Activated CD4-positive, alpha-beta T cell treated with anti-CD3 and anti-CD28 coated beads for 36 hours (primary cell): Measurements from ENCODE around the gene SP140. TPM values are rescaled to one million over a fixed set of nuclear protein-coding genes. Genes with fewer than 3 reads are reported as not detected.
"Not testable (repeated sequence)": the region's sequence is repeated elsewhere in the genome, so short reads cannot be mapped to it uniquely, and the experiment has no call there.

Source experiments
- ATAC-seq: fragments of 200-7000 bp; cut with Tn5 transposase; one replicate; pipeline ENCODE4 v1.10.0; 2021; ENCODE audit warnings: mild to moderate bottlenecking, moderate library complexity
- CTCF ChIA-PET: fragments of 350-600 bp; sonication (Branson Sonifier 250); formaldehyde crosslinking; loops from one replicate; lab custom pipeline; 2021; ENCODE audit warnings: antibody characterized with exemption; lab: Charles Lee
- POLR2A ChIA-PET: fragments of 350-600 bp; sonication (Branson Sonifier 250); formaldehyde crosslinking; loops from one replicate; lab custom pipeline; 2021; ENCODE audit warnings: antibody characterized with exemption, inconsistent platforms; lab: Charles Lee
- DNase-seq: peaks from one replicate; pipeline ENCODE4 v3.0.0-alpha.2; 2020
- H3K27ac Mint-ChIP-seq: one replicate; pipeline ENCODE4 v1.8.0; 2021; ENCODE audit warnings: mixed read lengths
- H3K27me3 Mint-ChIP-seq: one replicate; pipeline ENCODE4 v1.8.0; 2021; ENCODE audit warnings: mixed read lengths
- H3K36me3 Mint-ChIP-seq: one replicate; pipeline ENCODE4 v1.8.0; 2021; ENCODE audit warnings: low read depth, mixed read lengths
- H3K4me1 Mint-ChIP-seq: one replicate; pipeline ENCODE4 v1.8.0; 2021; ENCODE audit warnings: mixed read lengths
- H3K4me3 Mint-ChIP-seq: one replicate; pipeline ENCODE4 v1.8.0; 2021; ENCODE audit warnings: mild to moderate bottlenecking, moderate library complexity, mixed read lengths
- H3K9me3 Mint-ChIP-seq: one replicate; pipeline ENCODE4 v1.8.0; 2021; ENCODE audit warnings: low read depth, mixed read lengths
- intact Hi-C, 2 experiments: fragments of 100-400 bp; cut with DNase I in 1 of 2; cut with micrococcal nuclease in 1 of 2; formaldehyde crosslinking; loops; one replicate each; pipeline versions ENCODE4 v1.14.2 to v1.15.1; 2022 to 2024; cut with DNase I, micrococcal nuclease
- total RNA-seq, 2 experiments: library from RNA; stranded (reverse); gene quantifications; one replicate each; pipeline ENCODE4 v1.2.3, GENCODE V29; 2021

The SP140 gene
- total RNA-seq, 2 experiments from 2014 or later = 71.3 to 84.2 TPM

DNA sequence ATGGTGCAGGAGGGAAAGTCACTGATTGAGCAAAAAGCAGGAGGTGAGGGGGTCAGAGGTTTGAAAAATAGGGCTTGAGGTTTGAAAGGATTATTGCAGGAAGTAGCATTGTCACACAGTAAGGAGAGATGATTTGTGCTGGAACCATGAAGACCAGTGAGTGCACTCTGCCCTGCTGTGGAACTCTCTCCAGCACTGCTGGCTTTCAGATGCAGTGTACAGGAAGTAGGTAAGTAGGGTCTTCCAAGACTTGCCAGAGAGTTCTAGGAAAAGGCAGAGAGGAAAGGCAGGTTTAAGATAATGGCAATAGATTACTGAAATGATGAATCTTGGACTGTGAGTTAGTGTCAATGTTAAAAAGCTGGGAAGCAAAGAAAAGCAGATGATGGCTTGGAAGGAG, 17.0 kb upstream of the SP140 start:
- intact Hi-C loops = no loop called here
- ChIA-PET POLR2A (no interaction called here), CTCF (no interaction called here)
- Mint-ChIP-seq H3K27ac (no peak overlapping the region), H3K4me3 (no peak overlapping the region), H3K36me3 (peaks cover 49% of the 10 kb centered on the region), H3K27me3 (no peaks in the 10 kb centered on the region), H3K4me1 (peaks cover 18% of the 10 kb centered on the region), H3K9me3 (no peaks in the 10 kb centered on the region)
- ATAC-seq (no peak), DNase-seq (no peak)

DNA sequence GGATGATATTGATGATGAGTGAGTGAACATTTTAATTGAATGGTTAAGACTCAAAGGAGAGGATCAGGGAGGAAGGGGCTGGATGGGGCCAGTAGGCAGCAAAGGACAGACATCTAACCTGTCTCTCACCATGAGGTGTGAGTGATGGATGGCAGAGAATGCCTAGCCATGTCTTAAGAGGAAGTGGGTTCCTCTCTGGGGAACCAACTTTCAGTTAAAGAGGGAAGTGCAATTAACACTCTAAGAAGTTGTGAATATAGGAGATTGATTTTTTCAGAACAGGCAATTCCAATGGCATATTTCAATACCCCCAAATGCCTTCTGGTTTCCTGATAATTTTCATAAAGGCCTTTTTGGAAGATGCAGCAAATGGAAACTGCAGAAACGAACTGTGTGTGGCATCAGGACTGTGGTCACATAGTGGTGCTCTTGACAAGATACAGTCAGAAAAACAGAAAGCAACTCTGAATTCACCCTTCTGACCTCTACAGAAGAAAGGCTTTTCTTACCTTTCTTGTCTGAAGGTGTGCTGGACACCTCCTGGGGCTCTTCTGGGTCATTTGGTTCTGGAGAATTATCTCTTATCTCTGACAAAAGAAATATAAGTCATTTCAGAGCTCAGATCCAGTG, 16.0 kb upstream of the SP140 start:
- no peak overlapping the region for H3K4me3 Mint-ChIP-seq
- intact Hi-C loops = no loop called here
- H3K4me1 Mint-ChIP-seq = peaks cover 16% of the 10 kb centered on the region
- ATAC-seq (no peak), DNase-seq (no peak)
- CTCF ChIA-PET = no interaction called here
- no peak overlapping the region for H3K27ac Mint-ChIP-seq
- no peaks in the 10 kb centered on the region for H3K27me3 Mint-ChIP-seq
- peaks cover 52% of the 10 kb centered on the region for H3K36me3 Mint-ChIP-seq
- POLR2A ChIA-PET = no interaction called here
- H3K9me3 Mint-ChIP-seq = no peaks in the 10 kb centered on the region

DNA sequence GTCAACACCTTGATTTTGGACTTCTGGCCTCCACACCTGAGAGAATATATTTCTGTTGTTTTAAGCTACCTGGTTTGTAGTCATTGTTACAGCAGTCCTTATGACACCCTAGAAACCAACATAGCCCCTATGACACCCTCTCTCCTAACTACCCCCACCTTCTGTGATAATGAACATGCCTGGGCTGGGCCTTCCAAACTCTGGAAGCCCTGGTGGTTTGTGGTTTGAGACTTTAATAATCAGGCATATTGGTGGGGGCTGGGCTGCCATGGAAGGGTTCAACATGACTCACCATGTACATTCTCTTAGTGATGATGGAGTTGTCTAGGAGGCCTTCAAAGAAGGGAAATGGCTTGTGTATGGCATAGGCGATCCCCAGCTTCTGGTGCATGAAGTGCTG, 9.0 kb upstream of the SP140 start:
- no peak overlapping the region for H3K4me3 Mint-ChIP-seq
- POLR2A ChIA-PET = no interaction called here
- intact Hi-C loops = loop anchor here (5.0 kb wide), 4 partner anchors 36 to 496 kb away; partner anchors contain the start of genes CAB39 (in 1 of the 2) and SP100 (in 1 of the 2)
- peak; percentile 22 for DNase-seq
- H3K9me3 Mint-ChIP-seq = no peaks in the 10 kb centered on the region
- CTCF ChIA-PET = interaction anchor here (0.9 to 1.3 kb wide), 2 partner anchors 208 to 498 kb away, joined by 4 read pairs; no protein-coding TSS in a partner anchor
- no peak overlapping the region for H3K27ac Mint-ChIP-seq
- no peak for ATAC-seq
- H3K27me3 Mint-ChIP-seq = no peaks in the 10 kb centered on the region
- peaks cover 72% of the 10 kb centered on the region for H3K36me3 Mint-ChIP-seq
- H3K4me1 Mint-ChIP-seq = peaks cover 43% of the 10 kb centered on the region

DNA sequence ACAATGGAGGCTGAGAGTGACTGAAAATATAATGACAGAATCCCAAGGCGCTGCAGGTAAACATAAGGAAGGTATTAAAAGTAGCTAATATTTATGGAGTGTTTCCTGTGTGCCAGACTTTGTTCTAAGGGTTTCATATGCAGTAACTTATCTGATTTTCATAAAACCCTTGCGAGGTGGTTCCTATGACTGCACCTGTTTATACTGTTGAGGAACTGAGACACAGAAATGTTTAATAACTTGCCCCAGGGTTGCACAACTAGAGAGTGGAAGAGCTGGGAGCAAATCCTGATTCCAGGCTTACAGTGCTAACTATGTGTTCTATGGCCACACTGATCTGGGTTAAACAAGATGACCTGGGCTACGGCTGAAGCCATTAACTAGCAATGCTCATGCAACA, 8.1 kb upstream of the SP140 start:
- Mint-ChIP-seq H3K4me1 (peaks cover 46% of the 10 kb centered on the region), H3K4me3 (peak overlapping the region; percentile 88), H3K27me3 (no peaks in the 10 kb centered on the region), H3K36me3 (peaks cover 63% of the 10 kb centered on the region), H3K27ac (no peak overlapping the region), H3K9me3 (no peaks in the 10 kb centered on the region)
- intact Hi-C loops = loop anchor here (5.0 kb wide), 4 partner anchors 35 to 495 kb away; partner anchors contain the start of genes CAB39 (in 1 of the 2) and SP100 (in 1 of the 2)
- ChIA-PET POLR2A (no interaction called here), CTCF (interaction anchor here (0.9 kb wide), 1 partner anchor 497 kb away, joined by 4 read pairs; no protein-coding TSS in a partner anchor)
- ATAC-seq (no peak), DNase-seq (no peak)

DNA sequence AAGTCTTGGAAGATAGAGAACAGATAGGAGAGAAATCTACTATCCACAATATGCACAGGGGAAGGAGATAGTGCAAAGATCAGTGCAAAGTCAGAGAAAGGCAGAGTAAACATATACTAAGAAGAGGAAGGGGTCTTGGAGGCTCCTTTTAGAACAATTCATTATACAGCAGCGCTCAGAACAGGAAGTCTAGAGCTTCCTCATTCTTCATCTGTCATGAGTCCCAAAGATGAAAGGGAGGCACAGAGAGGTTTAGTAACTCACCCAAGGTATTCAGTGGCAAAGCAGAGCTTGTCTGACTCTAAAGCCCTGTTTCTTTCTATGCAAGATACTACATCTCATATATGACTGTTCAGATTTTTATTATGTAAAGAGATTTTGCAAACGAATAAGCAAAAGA, 7.1 kb upstream of the SP140 start:
- ATAC-seq (peak; percentile 28), DNase-seq (no peak)
- H3K9me3 Mint-ChIP-seq = no peaks in the 10 kb centered on the region
- H3K27me3 Mint-ChIP-seq = no peaks in the 10 kb centered on the region
- peak overlapping the region; percentile 94 for H3K27ac Mint-ChIP-seq
- H3K36me3 Mint-ChIP-seq = peaks cover 54% of the 10 kb centered on the region
- POLR2A ChIA-PET = interaction anchor here (0.5 to 1.0 kb wide), 2 partner anchors 13 to 244 kb away, joined by 3 read pairs; no protein-coding TSS in a partner anchor
- CTCF ChIA-PET = no interaction called here
- H3K4me3 Mint-ChIP-seq = peak overlapping the region; percentile 88
- H3K4me1 Mint-ChIP-seq = peaks cover 55% of the 10 kb centered on the region
- intact Hi-C loops = loop anchor here (2.0 to 5.0 kb wide), 6 partner anchors 34 to 494 kb away; partner anchors contain the start of genes SP100 (in 2 of the 2), SP140L (in 2 of the 2) and CAB39 (in 1 of the 2)

DNA sequence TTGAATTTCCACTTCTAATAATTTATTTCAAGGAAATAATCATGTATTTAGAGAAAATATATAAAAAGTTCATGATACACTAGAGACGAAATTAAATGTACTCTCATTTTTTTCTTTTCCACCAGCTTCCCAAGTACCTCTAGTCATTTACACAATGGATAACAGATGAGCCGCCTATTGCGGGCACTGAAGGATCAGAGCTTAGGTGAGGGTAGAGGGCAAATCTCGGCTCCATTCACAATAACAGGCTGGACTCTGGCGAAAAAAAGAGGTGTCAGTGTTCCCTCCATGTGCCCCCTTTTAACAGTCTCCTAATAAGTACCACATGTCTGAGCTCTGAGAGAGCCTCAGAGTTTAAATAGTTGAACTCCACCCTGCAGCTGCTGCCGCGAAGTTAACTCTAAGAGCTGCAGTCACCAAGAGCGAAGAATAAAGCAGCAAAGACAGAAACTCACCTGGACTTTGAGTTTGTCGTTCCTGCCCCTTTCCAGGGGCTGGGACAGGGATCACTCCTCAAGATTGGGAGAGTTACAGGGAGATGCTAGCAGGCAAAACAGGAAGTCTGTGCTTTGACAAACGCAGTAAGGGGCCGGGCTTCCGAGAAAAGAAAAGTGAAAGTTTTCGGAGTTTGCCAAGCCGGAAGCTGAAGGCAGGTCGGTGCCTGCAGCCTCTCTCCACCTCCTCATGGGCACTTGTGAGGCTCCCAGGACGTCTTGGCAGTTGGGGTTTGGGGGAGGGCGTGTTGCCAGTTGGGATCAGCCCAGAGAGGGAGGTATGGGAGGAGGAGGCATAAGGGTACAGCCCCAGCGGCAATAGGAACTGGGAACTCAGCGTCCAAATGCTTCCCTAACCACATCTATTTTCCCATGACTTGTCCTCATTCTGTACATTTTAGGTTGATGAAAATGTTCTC, 5.9 kb upstream of the SP140 start, which contains the start of gene SP110:
Gene SP110, minus strand, starts transcription at position 566 of the 913 bp plus-strand sequence. CDS start 3,057 bp downstream, outside the sequence.
- Mint-ChIP-seq H3K27ac (peak within 1 kb of the TSS; percentile 97), H3K4me3 (peak within 1 kb of the TSS; percentile 88), H3K9me3 (no peaks in the 10 kb centered on the region), H3K27me3 (no peaks in the 10 kb centered on the region), H3K4me1 (peaks cover 66% of the 10 kb centered on the region), H3K36me3 (peaks cover 41% of the 10 kb centered on the region)
- DNase-seq (peak; percentile 89), ATAC-seq (peak; percentile 91)
- ChIA-PET CTCF (interaction anchor here (0.6 to 1.1 kb wide), 6 partner anchors 8 to 193 kb away, joined by 3 to 4 read pairs (median 3); no protein-coding TSS in a partner anchor), POLR2A (interaction anchor here (1.0 kb wide), 1 partner anchor 14 kb away, joined by 3 read pairs; no protein-coding TSS in a partner anchor)
- intact Hi-C loops = loop anchor here (2.0 to 5.0 kb wide), 6 partner anchors 33 to 493 kb away; partner anchors contain the start of genes SP100 (in 2 of the 2), SP140L (in 2 of the 2) and CAB39 (in 1 of the 2)

DNA sequence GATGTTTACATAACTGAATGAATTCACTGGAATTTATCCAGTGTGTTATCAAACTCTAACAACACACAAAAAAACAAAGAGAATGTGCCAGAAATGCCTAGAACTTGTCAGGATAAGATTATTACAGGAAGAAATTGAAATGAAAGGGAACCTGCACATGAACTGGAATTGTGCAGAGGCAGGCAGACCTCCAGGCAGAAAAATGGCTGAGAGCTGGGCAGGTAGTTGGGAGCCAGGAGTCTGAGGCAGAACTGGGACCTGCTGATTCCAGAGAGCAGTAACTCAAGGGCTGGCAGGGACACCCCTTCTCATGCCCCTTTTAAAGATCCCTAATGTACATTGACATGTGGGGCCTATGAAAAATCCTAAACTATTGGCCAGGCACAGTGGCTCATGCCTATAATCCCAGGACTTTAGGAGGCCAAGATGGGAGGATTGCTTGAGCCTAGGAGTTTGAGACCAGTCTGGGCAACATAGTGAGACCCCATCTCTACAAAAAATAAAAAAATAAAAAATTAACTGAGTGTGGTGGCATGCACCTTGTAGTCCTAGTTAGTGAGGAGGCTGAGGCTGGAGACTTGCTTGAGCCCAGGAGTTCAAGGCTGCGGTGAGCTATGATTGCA, 5.1 kb upstream of the SP140 start:
- intact Hi-C loops = loop anchor here in 1 of 2 experiments (5.0 kb wide), 1 partner anchor 392 kb away; no protein-coding TSS in a partner anchor
- ATAC-seq = no peak
- Mint-ChIP-seq H3K9me3 (no peaks in the 10 kb centered on the region), H3K4me1 (peaks cover 70% of the 10 kb centered on the region), H3K27me3 (no peaks in the 10 kb centered on the region), H3K4me3 (peak overlapping the region; percentile 88), H3K36me3 (peaks cover 37% of the 10 kb centered on the region), H3K27ac (peak overlapping the region; percentile 97)
- DNase-seq = no peak
- ChIA-PET CTCF (interaction anchor here (1.0 to 1.1 kb wide), 2 partner anchors 18 to 192 kb away, joined by 3 to 4 read pairs; no protein-coding TSS in a partner anchor), POLR2A (no interaction called here)

DNA sequence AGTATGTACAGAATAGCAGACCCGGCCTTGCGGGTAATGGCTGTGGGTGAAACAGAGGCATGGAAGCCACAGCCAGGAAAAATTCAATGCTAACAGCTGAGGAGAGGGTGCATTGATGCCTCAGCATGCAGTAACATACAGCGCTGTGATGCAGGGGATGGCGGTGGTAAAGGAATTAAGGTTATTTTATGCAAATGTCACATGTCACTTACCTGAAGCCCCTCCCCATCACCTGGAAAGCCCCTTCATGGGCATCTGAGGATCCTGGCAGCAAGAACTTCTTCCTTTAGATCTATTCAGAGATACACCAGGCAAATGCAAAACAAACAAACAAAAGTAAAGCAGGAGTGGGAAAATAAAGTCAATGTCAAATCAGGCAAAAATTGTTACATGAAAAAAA, 4.0 kb upstream of the SP140 start:
- ChIA-PET POLR2A (interaction anchor here (0.7 kb wide), 1 partner anchor 19 kb away, joined by 9 read pairs; no protein-coding TSS in a partner anchor), CTCF (interaction anchor here (1.4 kb wide), 1 partner anchor 14 kb away, joined by 3 read pairs; no protein-coding TSS in a partner anchor)
- DNase-seq = no peak
- peaks cover 61% of the 10 kb centered on the region for H3K4me1 Mint-ChIP-seq
- H3K27ac Mint-ChIP-seq = peak overlapping the region; percentile 65
- no peak overlapping the region for H3K4me3 Mint-ChIP-seq
- no peaks in the 10 kb centered on the region for H3K27me3 Mint-ChIP-seq
- no peaks in the 10 kb centered on the region for H3K9me3 Mint-ChIP-seq
- H3K36me3 Mint-ChIP-seq = peaks cover 27% of the 10 kb centered on the region
- ATAC-seq = no peak
- intact Hi-C loops = loop anchor here in 1 of 2 experiments (5.0 kb wide), 1 partner anchor 391 kb away; no protein-coding TSS in a partner anchor

DNA sequence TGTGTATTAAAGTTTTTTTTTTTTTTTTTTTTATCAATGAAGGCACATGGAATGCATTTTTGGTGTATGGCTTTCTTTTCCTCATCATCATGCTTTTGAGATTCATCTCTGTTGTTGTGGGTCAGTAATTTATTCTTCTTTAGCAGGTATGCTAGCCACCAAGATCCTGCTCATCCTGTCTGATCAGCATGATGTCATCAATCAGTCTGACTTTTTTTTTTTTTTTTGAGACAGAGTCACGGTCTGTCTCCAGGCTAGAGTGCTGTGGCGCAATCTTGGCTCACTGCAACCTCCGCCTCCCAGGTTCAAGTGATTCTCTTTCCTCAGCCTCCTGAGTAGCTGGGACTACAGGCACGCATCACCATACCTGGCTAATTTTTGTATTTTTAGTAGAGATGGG, 2.7 kb upstream of the SP140 start:
- not testable (repeated sequence) for DNase-seq, H3K27me3 Mint-ChIP-seq, H3K4me3 Mint-ChIP-seq, H3K9me3 Mint-ChIP-seq, ATAC-seq, H3K27ac Mint-ChIP-seq
- ChIA-PET CTCF (interaction anchor here (1.4 kb wide), 1 partner anchor 15 kb away, joined by 3 read pairs; no protein-coding TSS in a partner anchor), POLR2A (interaction anchor here (0.7 kb wide), 1 partner anchor 415 kb away, joined by 4 read pairs; no protein-coding TSS in a partner anchor)
- intact Hi-C loops = loop anchor here in 1 of 2 experiments (5.0 kb wide), 1 partner anchor 389 kb away; no protein-coding TSS in a partner anchor
- Mint-ChIP-seq H3K36me3 (peaks cover 23% of the 10 kb centered on the region), H3K4me1 (peaks cover 51% of the 10 kb centered on the region)

DNA sequence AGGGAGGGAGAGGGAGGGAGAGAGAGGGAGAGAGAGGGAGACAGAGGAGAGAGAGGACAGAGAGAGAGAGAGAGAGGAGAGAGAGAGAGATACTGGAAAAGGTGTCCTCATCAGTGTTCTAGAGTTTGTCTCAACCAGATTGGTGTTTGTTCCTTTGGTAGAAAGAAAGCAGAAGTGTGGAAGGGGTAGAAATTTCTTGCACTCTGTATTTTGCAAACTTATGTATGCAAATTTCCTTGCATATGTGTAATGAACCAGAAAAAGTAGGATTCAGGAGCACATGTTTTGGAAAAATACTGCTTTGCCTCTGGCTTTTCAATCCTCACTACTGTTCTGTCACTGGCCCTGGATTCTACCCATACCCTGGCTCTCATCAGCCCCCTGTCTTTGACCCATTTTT, 1.1 kb upstream of the SP140 start:
- peak overlapping the region; percentile 96 for H3K27ac Mint-ChIP-seq
- POLR2A ChIA-PET = interaction anchor here (1.2 kb wide), 1 partner anchor 490 kb away, joined by 3 read pairs; no protein-coding TSS in a partner anchor

More for the DNA sequence above, 1.1 kb upstream of the SP140 start:
- ATAC-seq (no peak), DNase-seq (no peak)
- Mint-ChIP-seq H3K36me3 (peaks cover 18% of the 10 kb centered on the region), H3K9me3 (no peaks in the 10 kb centered on the region), H3K4me3 (peak overlapping the region; percentile 81), H3K27me3 (no peaks in the 10 kb centered on the region), H3K4me1 (peaks cover 49% of the 10 kb centered on the region)
- CTCF ChIA-PET = no interaction called here
- intact Hi-C loops = loop anchor here in 1 of 2 experiments (5.0 kb wide), 1 partner anchor 388 kb away; no protein-coding TSS in a partner anchor
